Ishikawa (cell line): ENCODE measurements around the gene RAC2.

Experiments
- CEBPB ChIP-seq: IDR thresholded peaks from 2 replicates; pipeline ENCODE4 v1.6.1; 2012
- EP300 ChIP-seq: IDR thresholded peaks from 2 replicates; pipeline ENCODE4 v1.6.1; 2012; ENCODE audit warnings: borderline replicate concordance
- TF ChIP-seq, protein P1 (sequence below): IDR thresholded peaks from 2 replicates; pipeline ENCODE4 v1.6.1; 2012; ENCODE audit warnings: low read depth, mild to moderate bottlenecking

DNA sequence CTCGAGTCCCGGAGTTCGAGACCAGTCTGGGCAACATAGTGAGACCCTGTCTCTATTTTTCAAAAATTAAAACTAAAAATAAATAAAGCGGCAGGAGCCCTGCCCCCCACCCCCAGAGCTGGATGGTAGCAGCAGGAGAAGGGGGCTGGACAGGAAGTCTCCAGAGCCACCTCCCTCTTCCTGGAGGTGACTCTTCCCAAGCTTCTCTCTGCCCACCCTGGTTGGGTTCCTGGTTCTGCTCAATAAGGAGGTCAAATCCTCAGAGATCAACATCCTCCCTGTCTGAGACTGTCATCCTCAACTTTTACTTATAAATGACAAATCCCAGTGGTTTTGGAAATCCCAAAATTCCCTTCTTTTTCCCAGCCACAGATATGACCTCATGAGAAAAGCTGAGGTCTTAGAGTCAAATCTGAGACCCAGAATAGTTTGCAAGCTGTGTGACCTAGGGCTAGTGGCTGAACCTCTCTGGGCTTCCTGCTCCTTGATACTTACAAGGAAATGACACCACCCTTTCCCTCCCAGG is 57.0 kb downstream of the RAC2 start:
- TF ChIP-seq, protein P1, sequence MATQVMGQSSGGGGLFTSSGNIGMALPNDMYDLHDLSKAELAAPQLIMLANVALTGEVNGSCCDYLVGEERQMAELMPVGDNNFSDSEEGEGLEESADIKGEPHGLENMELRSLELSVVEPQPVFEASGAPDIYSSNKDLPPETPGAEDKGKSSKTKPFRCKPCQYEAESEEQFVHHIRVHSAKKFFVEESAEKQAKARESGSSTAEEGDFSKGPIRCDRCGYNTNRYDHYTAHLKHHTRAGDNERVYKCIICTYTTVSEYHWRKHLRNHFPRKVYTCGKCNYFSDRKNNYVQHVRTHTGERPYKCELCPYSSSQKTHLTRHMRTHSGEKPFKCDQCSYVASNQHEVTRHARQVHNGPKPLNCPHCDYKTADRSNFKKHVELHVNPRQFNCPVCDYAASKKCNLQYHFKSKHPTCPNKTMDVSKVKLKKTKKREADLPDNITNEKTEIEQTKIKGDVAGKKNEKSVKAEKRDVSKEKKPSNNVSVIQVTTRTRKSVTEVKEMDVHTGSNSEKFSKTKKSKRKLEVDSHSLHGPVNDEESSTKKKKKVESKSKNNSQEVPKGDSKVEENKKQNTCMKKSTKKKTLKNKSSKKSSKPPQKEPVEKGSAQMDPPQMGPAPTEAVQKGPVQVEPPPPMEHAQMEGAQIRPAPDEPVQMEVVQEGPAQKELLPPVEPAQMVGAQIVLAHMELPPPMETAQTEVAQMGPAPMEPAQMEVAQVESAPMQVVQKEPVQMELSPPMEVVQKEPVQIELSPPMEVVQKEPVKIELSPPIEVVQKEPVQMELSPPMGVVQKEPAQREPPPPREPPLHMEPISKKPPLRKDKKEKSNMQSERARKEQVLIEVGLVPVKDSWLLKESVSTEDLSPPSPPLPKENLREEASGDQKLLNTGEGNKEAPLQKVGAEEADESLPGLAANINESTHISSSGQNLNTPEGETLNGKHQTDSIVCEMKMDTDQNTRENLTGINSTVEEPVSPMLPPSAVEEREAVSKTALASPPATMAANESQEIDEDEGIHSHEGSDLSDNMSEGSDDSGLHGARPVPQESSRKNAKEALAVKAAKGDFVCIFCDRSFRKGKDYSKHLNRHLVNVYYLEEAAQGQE: no peak
- no peak for TF ChIP-seq EP300
- TF ChIP-seq CEBPB: no peak
